ENCODE data around the gene SLC38A2. TPM values are rescaled to one million over a fixed set of nuclear protein-coding genes. Genes with fewer than 3 reads are reported as not detected.

SLC38A2 gene
- total RNA-seq, 2 donors from 2014 or later: 116 to 264 TPM

- no peaks in the 10 kb centered on the region for H3K27me3 ChIP-seq (replicated peaks; ENCODE audit: insufficient read depth)
- no peak overlapping the region for H3K27ac ChIP-seq
- no peaks in the 10 kb centered on the region for H3K9me3 ChIP-seq
- DNase-seq (ENCODE audit: low spot score): no peak
- TF ChIP-seq POLR2A (IDR thresholded peaks at IDR 0.05) (no peak), CTCF (IDR thresholded peaks at IDR 0.05) (no peak), POLR2AphosphoS5 (IDR thresholded peaks at IDR 0.05) (no peak)
- H3K36me3 ChIP-seq: no peaks in the 10 kb centered on the region
- no peak overlapping the region for H3K4me3 ChIP-seq
- H3K4me1 ChIP-seq (replicated peaks): no peaks in the 10 kb centered on the region
- 87% methylated on average over 3 of the region's 3 CpGs for WGBS
- intact Hi-C loops (cut with DNase I): no loop called here
Measured at GRCh38 chr12:46379352-46379751, 6.8 kb upstream of the SLC38A2 start.

GRCh38 chr12:46378530-46378929 lies 6.0 kb upstream of the SLC38A2 start:
- Histone ChIP-seq H3K4me3 (no peak overlapping the region), H3K27me3 (replicated peaks; ENCODE audit: insufficient read depth) (no peaks in the 10 kb centered on the region), H3K36me3 (no peaks in the 10 kb centered on the region), H3K9me3 (no peaks in the 10 kb centered on the region), H3K4me1 (replicated peaks) (no peaks in the 10 kb centered on the region), H3K27ac (no peak overlapping the region)
- TF ChIP-seq POLR2A (IDR thresholded peaks at IDR 0.05) (no peak), POLR2AphosphoS5 (IDR thresholded peaks at IDR 0.05) (no peak), CTCF (IDR thresholded peaks at IDR 0.05) (no peak)
- intact Hi-C loops (cut with DNase I): no loop called here
- 87% methylated on average over 1 of the region's 1 CpG for WGBS
- DNase-seq (ENCODE audit: low spot score): no peak

GRCh38 chr12:46377678-46378077 lies 5.1 kb upstream of the SLC38A2 start:
- TF ChIP-seq POLR2A (IDR thresholded peaks at IDR 0.05) (no peak), POLR2AphosphoS5 (IDR thresholded peaks at IDR 0.05) (no peak), CTCF (IDR thresholded peaks at IDR 0.05) (no peak)
- no peaks in the 10 kb centered on the region for H3K27me3 ChIP-seq (replicated peaks; ENCODE audit: insufficient read depth)
- H3K9me3 ChIP-seq: no peaks in the 10 kb centered on the region
- DNase-seq (ENCODE audit: low spot score): no peak
- H3K27ac ChIP-seq: no peak overlapping the region
- H3K4me1 ChIP-seq (replicated peaks): no peaks in the 10 kb centered on the region
- H3K4me3 ChIP-seq: no peak overlapping the region
- 97% methylated on average over 3 of the region's 3 CpGs for WGBS
- H3K36me3 ChIP-seq: no peaks in the 10 kb centered on the region
- intact Hi-C loops (cut with DNase I): no loop called here

- Histone ChIP-seq H3K4me3 (no peak overlapping the region), H3K9me3 (no peaks in the 10 kb centered on the region), H3K36me3 (no peaks in the 10 kb centered on the region), H3K27ac (no peak overlapping the region), H3K4me1 (replicated peaks) (no peaks in the 10 kb centered on the region), H3K27me3 (replicated peaks; ENCODE audit: insufficient read depth) (no peaks in the 10 kb centered on the region)
- 100% methylated on average over 1 of the region's 1 CpG for WGBS
- intact Hi-C loops (cut with DNase I): no loop called here
- no peak for DNase-seq (ENCODE audit: low spot score)
- TF ChIP-seq POLR2A (IDR thresholded peaks at IDR 0.05) (no peak), CTCF (IDR thresholded peaks at IDR 0.05) (no peak), POLR2AphosphoS5 (IDR thresholded peaks at IDR 0.05) (no peak)
Measured at GRCh38 chr12:46376579-46376978, 4.0 kb upstream of the SLC38A2 start.

- 96% methylated on average over 4 of the region's 4 CpGs for WGBS
- Histone ChIP-seq H3K36me3 (peaks cover 0 to 4% of the 10 kb centered on the region in 2 donors), H3K9me3 (no peaks in the 10 kb centered on the region), H3K4me3 (no peak overlapping the region), H3K27me3 (replicated peaks; ENCODE audit: insufficient read depth) (no peaks in the 10 kb centered on the region), H3K4me1 (replicated peaks) (no peaks in the 10 kb centered on the region), H3K27ac (no peak overlapping the region)
- no peak for DNase-seq (ENCODE audit: low spot score)
- intact Hi-C loops (cut with DNase I): loop anchor here (5.0 kb wide), 2 partner anchors 382 to 647 kb away; partner anchors contain the start of genes ARID2 and SCAF11
- TF ChIP-seq POLR2A (IDR thresholded peaks at IDR 0.05) (no peak), CTCF (IDR thresholded peaks at IDR 0.05) (no peak), POLR2AphosphoS5 (IDR thresholded peaks at IDR 0.05) (no peak)
Measured at GRCh38 chr12:46374711-46375110, 2.1 kb upstream of the SLC38A2 start.

All from prostate gland (tissue), 2 donors.